Calu3 (cell line): ENCODE measurements around the gene HHAT. TPM values are rescaled to one million over a fixed set of nuclear protein-coding genes. Genes with fewer than 3 reads are reported as not detected.

Source experiments
- BruUV-seq: library from RNA; stranded (reverse); fragments of 400-500 nt; replicated peaks from 2 replicates; lab custom pipeline; 2021; lab: Mats Ljungman, UMichigan
- CTCF ChIA-PET: fragments of 300-600 bp; sonication (Branson Sonifier 250); formaldehyde crosslinking; loops from one replicate; lab custom pipeline; 2022; ENCODE audit warnings: antibody characterized with exemption; lab: Charles Lee
- DNase-seq: peaks from one replicate; pipeline ENCODE4 v3.0.0; 2022
- H3K27ac Mint-ChIP-seq: one replicate; pipeline ENCODE4 v1.8.0; 2022; ENCODE audit warnings: mixed read lengths; ENCODE audit not compliant: unreplicated experiment
- H3K27me3 Mint-ChIP-seq: one replicate; pipeline ENCODE4 v1.8.0; 2022; ENCODE audit warnings: mixed read lengths; ENCODE audit not compliant: unreplicated experiment
- H3K36me3 Mint-ChIP-seq: one replicate; pipeline ENCODE4 v1.8.0; 2022; ENCODE audit warnings: mild to moderate bottlenecking, moderate library complexity, mixed read lengths; ENCODE audit not compliant: insufficient read depth, unreplicated experiment
- H3K4me1 Mint-ChIP-seq: one replicate; pipeline ENCODE4 v1.8.0; 2022; ENCODE audit warnings: mild to moderate bottlenecking, low read depth, mixed read lengths; ENCODE audit not compliant: unreplicated experiment
- H3K4me3 Mint-ChIP-seq: one replicate; pipeline ENCODE4 v1.8.0; 2022; ENCODE audit warnings: mild to moderate bottlenecking, low read depth, moderate library complexity, mixed read lengths; ENCODE audit not compliant: unreplicated experiment
- H3K9me3 Mint-ChIP-seq: one replicate; pipeline ENCODE4 v1.8.0; 2022; ENCODE audit warnings: low read depth, mixed read lengths; ENCODE audit not compliant: unreplicated experiment
- intact Hi-C: fragments of 100-400 bp; cut with micrococcal nuclease; formaldehyde crosslinking; loops from one replicate; pipeline ENCODE4 v1.10.0; 2022; ENCODE audit not compliant: unreplicated experiment
- total RNA-seq: library from RNA; stranded (reverse); gene quantifications from 2 replicates; pipeline ENCODE4 v1.2.3, GENCODE V29; 2022
- TF ChIP-seq, protein P1 (sequence below): fragments of 200-600 bp; IDR thresholded peaks from one replicate; pipeline ENCODE4 v1.8.0; 2022; ENCODE audit warnings: antibody characterized with exemption; ENCODE audit not compliant: unreplicated experiment

HHAT gene
- total RNA-seq, 1 experiment from 2014 or later, result 5.8 TPM

DNA sequence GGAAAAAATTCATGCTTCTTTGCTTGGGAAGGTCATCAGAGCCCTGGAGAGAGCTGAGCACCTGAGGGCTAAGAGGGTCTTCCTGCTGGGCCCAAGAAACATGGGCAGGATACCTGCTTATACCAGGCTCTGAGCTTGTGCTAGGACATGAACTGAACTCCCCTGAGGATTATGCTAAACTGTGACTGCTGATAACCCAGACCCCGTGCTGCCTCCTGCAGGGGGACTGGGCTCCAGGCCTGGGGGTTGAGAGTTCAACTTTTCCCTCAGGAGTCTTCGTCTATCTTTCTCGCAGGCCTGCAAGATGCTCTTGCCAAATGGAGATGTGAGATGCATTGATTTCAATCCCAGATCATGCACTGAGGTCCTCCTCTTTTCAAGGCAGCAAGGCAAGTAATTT, 368.5 kb downstream of the HHAT start:
- no peak for DNase-seq
- Mint-ChIP-seq H3K4me3 (no peak overlapping the region), H3K27me3 (peaks cover 54% of the 10 kb centered on the region), H3K9me3 (no peaks in the 10 kb centered on the region), H3K27ac (no peak overlapping the region), H3K36me3 (no peaks in the 10 kb centered on the region), H3K4me1 (no peaks in the 10 kb centered on the region)
- TF ChIP-seq, protein P1, sequence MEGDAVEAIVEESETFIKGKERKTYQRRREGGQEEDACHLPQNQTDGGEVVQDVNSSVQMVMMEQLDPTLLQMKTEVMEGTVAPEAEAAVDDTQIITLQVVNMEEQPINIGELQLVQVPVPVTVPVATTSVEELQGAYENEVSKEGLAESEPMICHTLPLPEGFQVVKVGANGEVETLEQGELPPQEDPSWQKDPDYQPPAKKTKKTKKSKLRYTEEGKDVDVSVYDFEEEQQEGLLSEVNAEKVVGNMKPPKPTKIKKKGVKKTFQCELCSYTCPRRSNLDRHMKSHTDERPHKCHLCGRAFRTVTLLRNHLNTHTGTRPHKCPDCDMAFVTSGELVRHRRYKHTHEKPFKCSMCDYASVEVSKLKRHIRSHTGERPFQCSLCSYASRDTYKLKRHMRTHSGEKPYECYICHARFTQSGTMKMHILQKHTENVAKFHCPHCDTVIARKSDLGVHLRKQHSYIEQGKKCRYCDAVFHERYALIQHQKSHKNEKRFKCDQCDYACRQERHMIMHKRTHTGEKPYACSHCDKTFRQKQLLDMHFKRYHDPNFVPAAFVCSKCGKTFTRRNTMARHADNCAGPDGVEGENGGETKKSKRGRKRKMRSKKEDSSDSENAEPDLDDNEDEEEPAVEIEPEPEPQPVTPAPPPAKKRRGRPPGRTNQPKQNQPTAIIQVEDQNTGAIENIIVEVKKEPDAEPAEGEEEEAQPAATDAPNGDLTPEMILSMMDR, result no peak
- intact Hi-C loops, result no loop called here
- BruUV-seq, result no TSS peak
- CTCF ChIA-PET, result no interaction called here

DNA sequence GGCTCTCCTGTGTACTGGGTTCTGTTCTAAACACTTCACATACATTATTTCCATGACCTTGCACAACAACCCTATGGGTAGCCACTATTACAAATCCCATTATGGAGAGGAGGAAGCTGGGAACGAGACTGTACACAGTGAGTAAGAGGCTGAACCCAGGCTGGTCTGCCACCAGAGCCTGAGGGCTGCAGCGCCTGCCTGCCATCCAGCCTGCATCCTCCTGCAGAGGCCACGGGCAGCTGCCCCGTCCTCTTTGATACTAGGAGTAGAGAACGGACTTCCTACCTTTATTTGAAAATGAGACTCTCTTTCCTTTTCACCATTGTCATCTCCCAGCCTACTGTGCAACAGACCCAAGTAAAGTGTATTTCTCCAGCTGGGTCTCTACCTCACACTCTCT, 370.0 kb downstream of the HHAT start:
- no TSS peak for BruUV-seq
- CTCF ChIA-PET, result interaction anchor here (0.9 kb wide), 1 partner anchor 117 kb away, joined by 3 read pairs; no protein-coding TSS in a partner anchor
- Mint-ChIP-seq H3K9me3 (no peaks in the 10 kb centered on the region), H3K36me3 (no peaks in the 10 kb centered on the region), H3K27me3 (peaks cover 52% of the 10 kb centered on the region), H3K27ac (no peak overlapping the region), H3K4me1 (no peaks in the 10 kb centered on the region), H3K4me3 (no peak overlapping the region)
- TF ChIP-seq, protein P1, result no peak
- no peak for DNase-seq
- intact Hi-C loops, result no loop called here

DNA sequence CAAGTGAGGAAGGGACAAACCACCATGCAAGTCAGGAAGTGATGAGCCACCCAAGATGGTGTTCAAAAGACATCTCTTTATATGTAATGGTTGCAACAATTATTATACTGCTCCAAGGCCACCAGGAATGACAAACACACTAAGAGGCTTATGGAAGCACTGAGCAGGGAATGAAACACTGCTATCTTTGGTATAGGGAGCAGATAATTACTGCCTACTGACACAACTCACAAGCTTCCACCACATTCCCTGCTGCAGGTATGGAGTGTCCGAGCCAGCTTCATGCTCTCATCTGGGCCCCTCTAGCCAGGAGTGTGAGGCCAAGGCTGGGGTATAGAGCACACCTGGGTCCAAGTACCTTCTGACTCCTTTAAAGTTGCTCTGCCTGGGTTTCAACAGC, 371.4 kb downstream of the HHAT start:
- no peak for DNase-seq
- no peak overlapping the region for H3K4me3 Mint-ChIP-seq
- CTCF ChIA-PET, result no interaction called here
- H3K27ac Mint-ChIP-seq, result no peak overlapping the region
- intact Hi-C loops, result no loop called here
- TF ChIP-seq, protein P1, result no peak
- no TSS peak for BruUV-seq
- H3K27me3 Mint-ChIP-seq, result peaks cover 37% of the 10 kb centered on the region
- no peaks in the 10 kb centered on the region for H3K36me3 Mint-ChIP-seq
- H3K4me1 Mint-ChIP-seq, result no peaks in the 10 kb centered on the region
- no peaks in the 10 kb centered on the region for H3K9me3 Mint-ChIP-seq

DNA sequence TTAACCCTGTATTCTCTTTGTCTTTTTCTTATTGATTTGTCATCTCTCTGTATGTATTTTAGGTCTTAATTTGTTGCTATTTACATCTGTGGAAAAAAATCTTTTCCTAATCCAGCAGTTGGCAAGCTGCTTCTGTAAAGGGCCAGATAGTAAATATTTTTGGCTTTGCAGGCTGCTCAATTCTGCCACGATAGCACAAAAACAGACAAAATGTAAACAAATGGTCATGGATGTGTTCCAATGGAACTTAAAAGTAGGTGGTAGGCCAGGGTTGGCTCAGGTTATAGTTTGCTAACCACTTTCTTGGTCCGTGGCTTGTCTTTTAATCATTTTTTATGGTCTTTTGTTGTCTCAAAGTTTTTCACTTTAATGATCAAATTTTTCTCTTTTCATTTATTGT, 371.8 kb downstream of the HHAT start:
- no TSS peak for BruUV-seq
- no peaks in the 10 kb centered on the region for H3K36me3 Mint-ChIP-seq
- TF ChIP-seq, protein P1, result no peak
- DNase-seq, result no peak
- CTCF ChIA-PET, result no interaction called here
- no peaks in the 10 kb centered on the region for H3K4me1 Mint-ChIP-seq
- intact Hi-C loops, result no loop called here
- H3K27me3 Mint-ChIP-seq, result peaks cover 33% of the 10 kb centered on the region
- no peak overlapping the region for H3K4me3 Mint-ChIP-seq
- no peaks in the 10 kb centered on the region for H3K9me3 Mint-ChIP-seq
- H3K27ac Mint-ChIP-seq, result no peak overlapping the region
